Stimulated activated memory B cell treated with anti-CD40 and anti-IgM and Interleukin-4, amounts not matched to agents 10 μg/mL and 1 μg/mL and 100 μg/mL, for 72 hours (primary cell): ENCODE results near the gene MYO16.

ENCODE experiments used
- ATAC-seq: fragments of 150-1000 bp; cut with Tn5 transposase; 2 replicates; pipeline ENCODE4 v1.10.0; 2021
- H3K27ac Mint-ChIP-seq: one replicate; pipeline ENCODE4 v1.8.0; 2022; ENCODE audit warnings: mild to moderate bottlenecking, mixed read lengths
- H3K27me3 Mint-ChIP-seq: one replicate; pipeline ENCODE4 v1.8.0; 2022; ENCODE audit warnings: mixed read lengths
- H3K36me3 Mint-ChIP-seq: one replicate; pipeline ENCODE4 v1.8.0; 2022; ENCODE audit warnings: mixed read lengths
- H3K4me1 Mint-ChIP-seq: one replicate; pipeline ENCODE4 v1.8.0; 2022; ENCODE audit warnings: mixed read lengths
- H3K4me3 Mint-ChIP-seq: one replicate; pipeline ENCODE4 v1.8.0; 2022; ENCODE audit warnings: mild to moderate bottlenecking, moderate library complexity, mixed read lengths
- H3K9me3 Mint-ChIP-seq: one replicate; pipeline ENCODE4 v1.8.0; 2022; ENCODE audit warnings: mixed read lengths

MYO16 gene

DNA sequence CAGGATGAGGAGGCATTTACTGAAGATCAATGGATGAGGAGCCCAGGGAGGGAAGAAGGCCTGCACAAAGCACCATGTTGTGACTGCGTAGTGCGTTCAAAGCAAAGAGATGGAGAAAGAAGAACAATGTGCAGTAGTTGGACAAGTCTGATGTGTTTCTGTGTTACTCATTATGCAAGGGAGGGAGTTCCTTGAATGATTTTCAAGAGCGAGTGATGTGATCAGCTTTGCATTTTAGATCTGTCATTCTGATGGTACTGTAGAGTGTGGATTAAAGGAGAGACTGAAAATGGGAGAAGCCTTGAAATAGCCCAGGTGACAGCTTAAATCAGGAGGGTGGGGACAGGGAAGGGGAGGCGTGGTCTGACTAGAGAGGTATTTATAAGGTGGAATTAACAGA, 9.5 kb downstream of the MYO16 start:
- no peak overlapping the region for H3K27ac Mint-ChIP-seq
- H3K27me3 Mint-ChIP-seq = no peaks in the 10 kb centered on the region
- no peaks in the 10 kb centered on the region for H3K4me1 Mint-ChIP-seq
- no peaks in the 10 kb centered on the region for H3K36me3 Mint-ChIP-seq
- peaks cover 4% of the 10 kb centered on the region for H3K9me3 Mint-ChIP-seq
- no peak overlapping the region for H3K4me3 Mint-ChIP-seq
- ATAC-seq = no peak

DNA sequence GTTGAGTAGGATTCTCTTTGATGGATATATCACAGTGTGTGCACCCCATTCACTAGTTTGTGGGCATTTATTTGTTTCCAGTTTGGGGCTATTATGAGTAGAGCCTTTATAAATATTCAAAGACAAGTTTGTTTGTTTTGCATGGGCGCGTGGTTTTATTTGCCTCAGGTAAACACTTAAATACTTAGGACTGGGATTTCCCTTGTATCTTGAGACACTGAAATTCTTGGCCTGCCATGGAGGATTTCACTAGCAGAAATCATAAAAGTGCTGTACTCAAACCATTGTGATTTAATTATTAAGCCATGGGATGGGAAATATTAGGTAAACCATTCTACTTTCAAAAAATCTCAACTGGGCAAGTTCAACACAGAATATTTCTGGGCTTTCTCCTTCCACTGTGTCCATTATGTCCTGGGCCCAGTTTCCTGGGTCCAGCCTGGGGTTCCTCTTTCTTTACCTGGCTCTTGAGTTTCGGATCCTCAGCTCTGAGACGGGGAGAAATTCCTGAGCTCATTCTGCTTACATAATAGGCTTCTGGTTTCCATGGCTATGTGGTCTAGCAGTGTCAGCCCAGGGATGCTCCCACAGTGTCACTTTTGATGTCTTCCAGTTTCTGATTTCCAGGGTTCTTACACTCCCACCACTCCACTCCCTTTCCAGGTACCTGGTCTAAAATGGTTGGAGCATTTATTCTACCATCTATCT, 14.4 kb downstream of the MYO16 start:
- Mint-ChIP-seq H3K27ac (no peak overlapping the region), H3K27me3 (no peaks in the 10 kb centered on the region), H3K4me1 (no peaks in the 10 kb centered on the region), H3K4me3 (no peak overlapping the region), H3K36me3 (no peaks in the 10 kb centered on the region), H3K9me3 (peaks cover 2% of the 10 kb centered on the region)
- ATAC-seq = no peak

DNA sequence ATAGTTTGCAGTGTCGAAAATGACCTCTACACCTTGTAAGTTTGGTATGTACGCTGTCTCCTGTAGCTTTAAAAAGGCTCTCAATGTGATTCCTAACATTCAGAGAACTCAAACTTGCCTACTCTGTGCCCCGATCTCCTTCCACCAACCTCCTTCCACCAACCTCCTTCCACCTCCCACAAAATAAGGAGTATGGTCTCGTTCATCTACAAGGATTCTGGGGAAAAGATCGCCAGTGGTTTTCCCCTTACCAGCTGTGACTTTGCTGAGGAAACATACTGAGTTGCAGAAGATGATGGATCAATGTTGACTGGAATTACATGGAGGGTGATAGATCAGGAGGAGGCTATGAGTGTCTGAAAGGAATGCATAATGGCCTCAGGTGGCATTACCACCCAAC, 16.0 kb downstream of the MYO16 start:
- Mint-ChIP-seq H3K4me1 (no peaks in the 10 kb centered on the region), H3K27me3 (no peaks in the 10 kb centered on the region), H3K4me3 (no peak overlapping the region), H3K9me3 (peaks cover 2% of the 10 kb centered on the region), H3K27ac (no peak overlapping the region), H3K36me3 (no peaks in the 10 kb centered on the region)
- no peak for ATAC-seq

DNA sequence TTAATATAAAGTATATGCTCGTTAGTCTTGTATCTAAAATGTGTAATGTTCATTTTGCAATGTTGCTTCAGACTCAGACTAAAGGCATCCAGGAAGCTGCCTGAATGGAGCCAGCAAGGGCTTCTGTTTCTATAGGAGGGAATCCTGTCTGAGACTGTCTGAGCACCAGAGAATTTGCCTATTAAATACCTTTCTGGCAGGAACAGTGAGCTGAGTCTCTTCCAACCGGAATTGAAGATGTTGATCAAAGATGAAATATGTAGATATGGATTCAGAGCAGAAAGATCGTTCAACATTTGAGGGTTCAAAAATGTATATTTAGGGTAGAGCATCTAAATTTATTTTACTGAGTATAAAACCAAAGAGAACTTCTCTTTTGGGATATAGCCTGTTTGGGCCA, 20.9 kb downstream of the MYO16 start:
- Mint-ChIP-seq H3K4me1 (no peaks in the 10 kb centered on the region), H3K27ac (no peak overlapping the region), H3K9me3 (peaks cover 2% of the 10 kb centered on the region), H3K27me3 (no peaks in the 10 kb centered on the region), H3K4me3 (no peak overlapping the region), H3K36me3 (no peaks in the 10 kb centered on the region)
- no peak for ATAC-seq

DNA sequence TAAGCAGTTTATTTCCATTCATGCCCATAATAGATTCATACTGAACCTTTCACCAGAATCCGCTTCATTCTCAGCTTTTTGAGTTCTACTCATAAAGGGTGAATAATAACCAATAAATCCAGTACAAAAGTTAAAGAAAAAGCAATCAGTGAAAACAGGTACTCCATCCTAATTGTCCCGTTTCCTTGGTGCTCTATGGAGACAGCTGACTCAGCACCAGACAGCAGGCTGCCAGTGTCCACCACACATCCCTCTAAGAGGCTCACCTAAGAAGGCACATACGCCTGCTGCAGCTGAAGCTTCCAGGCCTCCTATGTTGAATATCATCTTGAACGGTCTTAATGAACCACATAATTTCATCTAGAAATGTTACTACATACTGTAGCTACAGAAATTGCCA, 27.3 kb downstream of the MYO16 start:
- Mint-ChIP-seq H3K27me3 (no peaks in the 10 kb centered on the region), H3K36me3 (no peaks in the 10 kb centered on the region), H3K4me1 (no peaks in the 10 kb centered on the region), H3K4me3 (no peak overlapping the region), H3K9me3 (peaks cover 6% of the 10 kb centered on the region), H3K27ac (no peak overlapping the region)
- ATAC-seq = no peak

DNA sequence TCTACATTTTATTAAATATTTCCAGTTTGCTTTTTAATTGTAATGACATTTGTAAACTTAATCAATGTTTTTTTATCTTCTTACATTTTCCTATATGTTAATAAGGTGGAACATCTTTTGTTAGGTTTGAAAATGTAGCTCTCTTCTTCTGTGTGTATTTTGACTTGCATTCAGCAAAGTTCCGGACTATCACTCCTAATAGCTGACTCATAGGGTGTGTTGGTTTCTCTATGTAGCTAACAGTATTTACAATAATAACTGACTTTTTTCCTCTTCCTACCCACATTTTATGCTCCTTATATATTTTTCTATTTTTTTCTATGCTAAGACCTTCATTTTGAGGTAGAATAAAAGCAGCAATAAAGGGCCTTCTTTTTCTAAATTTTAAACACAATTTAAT, 28.1 kb downstream of the MYO16 start:
- Mint-ChIP-seq H3K4me3 (no peak overlapping the region), H3K27me3 (no peaks in the 10 kb centered on the region), H3K27ac (no peak overlapping the region), H3K9me3 (peaks cover 6% of the 10 kb centered on the region), H3K36me3 (no peaks in the 10 kb centered on the region), H3K4me1 (no peaks in the 10 kb centered on the region)
- no peak for ATAC-seq

DNA sequence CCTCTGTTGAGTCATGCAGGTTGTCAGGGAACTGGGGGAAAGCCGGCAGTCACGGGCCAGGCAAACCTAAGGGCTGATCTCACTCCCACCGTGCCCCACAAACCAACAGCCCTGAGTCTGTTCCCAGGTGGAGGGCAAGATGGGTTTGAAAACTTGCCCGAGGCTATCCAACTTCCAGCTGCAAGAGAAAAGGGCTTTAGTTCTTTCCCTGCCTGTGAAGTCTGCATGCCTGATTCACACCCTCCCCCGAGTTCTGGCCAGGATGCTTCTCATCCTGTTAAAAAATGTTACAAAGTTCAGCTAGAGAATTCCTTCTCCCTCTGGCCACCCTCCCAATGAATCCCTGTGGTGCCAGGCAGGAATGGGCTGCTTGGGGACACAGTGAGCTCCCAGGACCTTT, 33.1 kb downstream of the MYO16 start:
- Mint-ChIP-seq H3K4me3 (no peak overlapping the region), H3K9me3 (peaks cover 6% of the 10 kb centered on the region), H3K4me1 (no peaks in the 10 kb centered on the region), H3K27ac (no peak overlapping the region), H3K27me3 (no peaks in the 10 kb centered on the region), H3K36me3 (no peaks in the 10 kb centered on the region)
- no peak for ATAC-seq

DNA sequence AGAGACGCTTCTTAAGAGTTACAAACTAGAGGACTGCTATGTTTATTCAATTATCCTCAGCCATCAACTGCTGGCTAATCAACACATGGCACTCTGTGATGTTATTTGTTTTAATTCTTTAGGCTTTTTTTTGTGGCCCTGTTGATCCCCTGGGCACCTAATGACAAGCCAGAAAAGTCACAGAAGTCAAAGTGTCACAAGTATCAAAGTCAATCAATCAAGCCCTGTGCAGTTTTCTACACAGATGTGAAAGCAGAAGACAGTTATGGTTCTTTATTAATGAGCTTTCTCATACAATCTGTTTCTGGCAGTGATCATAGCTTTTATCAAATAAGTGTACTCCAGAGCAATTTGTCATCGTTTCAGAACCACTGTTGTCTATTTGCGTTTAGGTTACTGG, 34.3 kb downstream of the MYO16 start:
- no peaks in the 10 kb centered on the region for H3K27me3 Mint-ChIP-seq
- H3K4me3 Mint-ChIP-seq = no peak overlapping the region
- ATAC-seq = no peak
- H3K4me1 Mint-ChIP-seq = no peaks in the 10 kb centered on the region
- no peaks in the 10 kb centered on the region for H3K36me3 Mint-ChIP-seq
- no peak overlapping the region for H3K27ac Mint-ChIP-seq
- H3K9me3 Mint-ChIP-seq = peaks cover 6% of the 10 kb centered on the region

DNA sequence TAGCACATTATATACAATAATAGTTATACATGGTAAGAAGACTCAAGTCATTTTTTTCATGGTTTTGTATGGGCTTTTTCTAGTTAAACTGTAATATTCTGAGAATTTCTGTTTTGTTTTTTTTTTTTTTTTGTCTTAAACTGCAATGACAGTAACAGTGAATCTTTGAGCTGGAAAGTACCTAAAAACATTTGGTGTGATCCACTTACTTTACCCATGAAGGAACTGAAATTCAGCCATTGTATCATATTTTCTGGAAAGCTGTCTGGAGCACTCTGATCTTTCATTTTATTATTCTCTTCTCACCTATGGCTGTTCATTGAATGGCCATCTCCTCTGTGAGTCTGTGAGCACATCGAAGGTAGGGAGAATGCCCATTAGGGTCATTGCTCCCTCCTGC, 37.8 kb downstream of the MYO16 start:
- peaks cover 8% of the 10 kb centered on the region for H3K9me3 Mint-ChIP-seq
- H3K27ac Mint-ChIP-seq = no peak overlapping the region
- no peaks in the 10 kb centered on the region for H3K4me1 Mint-ChIP-seq
- H3K27me3 Mint-ChIP-seq = no peaks in the 10 kb centered on the region
- no peak overlapping the region for H3K4me3 Mint-ChIP-seq
- no peaks in the 10 kb centered on the region for H3K36me3 Mint-ChIP-seq
- ATAC-seq = no peak

DNA sequence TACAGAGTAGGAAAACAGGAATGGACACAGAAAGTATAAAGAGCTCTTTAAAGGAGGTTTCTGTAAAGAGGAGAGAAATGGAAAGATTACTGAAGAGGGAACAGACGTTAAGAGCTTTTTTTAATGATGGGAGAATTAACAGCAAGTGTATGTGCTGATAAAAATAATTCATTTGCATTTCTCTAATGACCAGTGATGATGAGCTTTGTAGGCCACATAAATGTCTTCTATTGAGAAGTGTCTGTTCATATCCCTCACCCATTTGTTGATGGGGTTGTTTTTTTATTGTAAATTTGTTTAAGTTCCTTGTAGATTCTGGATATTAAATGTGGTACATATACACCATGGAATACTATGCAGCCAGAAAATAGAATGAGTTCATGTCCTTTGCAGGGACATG, 40.0 kb downstream of the MYO16 start:
- H3K4me3 Mint-ChIP-seq = no peak overlapping the region
- no peak overlapping the region for H3K27ac Mint-ChIP-seq
- no peaks in the 10 kb centered on the region for H3K27me3 Mint-ChIP-seq
- no peak for ATAC-seq
- no peaks in the 10 kb centered on the region for H3K4me1 Mint-ChIP-seq
- no peaks in the 10 kb centered on the region for H3K36me3 Mint-ChIP-seq
- peaks cover 8% of the 10 kb centered on the region for H3K9me3 Mint-ChIP-seq

DNA sequence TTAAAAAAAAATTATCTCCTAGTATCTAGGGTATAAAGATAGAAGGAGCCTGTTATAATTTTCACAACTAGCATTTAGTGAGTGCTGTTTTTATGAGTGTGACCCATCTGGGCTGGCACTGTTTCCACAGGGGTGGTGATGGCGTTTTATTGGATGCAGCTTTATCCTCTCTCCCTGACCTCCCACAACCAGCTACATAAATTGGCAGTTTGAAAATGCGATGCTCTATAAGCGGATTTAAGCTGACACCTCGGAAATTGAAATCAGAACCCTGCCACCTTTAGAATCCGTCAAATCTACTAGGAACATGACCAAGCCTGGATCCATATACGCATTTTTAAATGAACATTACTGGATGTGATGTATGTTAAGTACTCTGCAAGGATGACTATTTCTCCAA, 44.9 kb downstream of the MYO16 start:
- Mint-ChIP-seq H3K9me3 (peaks cover 3% of the 10 kb centered on the region), H3K4me3 (no peak overlapping the region), H3K27ac (no peak overlapping the region), H3K27me3 (no peaks in the 10 kb centered on the region), H3K4me1 (no peaks in the 10 kb centered on the region), H3K36me3 (no peaks in the 10 kb centered on the region)
- no peak for ATAC-seq

DNA sequence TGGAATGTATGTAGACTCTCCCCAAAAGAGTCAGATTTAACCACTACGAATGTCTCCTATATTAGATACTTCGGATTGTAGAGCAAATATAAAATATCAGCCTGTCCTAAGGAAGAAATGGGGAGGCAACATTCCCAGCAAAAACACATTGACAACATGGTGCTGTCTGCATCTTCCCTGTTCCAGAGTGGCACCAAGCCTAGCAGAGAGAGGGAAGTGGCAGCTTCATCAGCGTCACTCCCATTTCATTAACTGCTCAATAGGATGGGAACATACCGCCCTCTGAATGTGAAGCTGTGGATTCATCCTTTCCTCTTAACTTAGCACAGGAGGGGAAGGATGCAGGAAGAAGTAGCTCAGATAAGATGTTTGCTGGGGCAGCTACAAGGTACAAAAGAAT, 45.4 kb downstream of the MYO16 start:
- no peak overlapping the region for H3K27ac Mint-ChIP-seq
- H3K9me3 Mint-ChIP-seq = peaks cover 3% of the 10 kb centered on the region
- H3K27me3 Mint-ChIP-seq = no peaks in the 10 kb centered on the region
- no peaks in the 10 kb centered on the region for H3K36me3 Mint-ChIP-seq
- no peak overlapping the region for H3K4me3 Mint-ChIP-seq
- no peak for ATAC-seq
- H3K4me1 Mint-ChIP-seq = no peaks in the 10 kb centered on the region

DNA sequence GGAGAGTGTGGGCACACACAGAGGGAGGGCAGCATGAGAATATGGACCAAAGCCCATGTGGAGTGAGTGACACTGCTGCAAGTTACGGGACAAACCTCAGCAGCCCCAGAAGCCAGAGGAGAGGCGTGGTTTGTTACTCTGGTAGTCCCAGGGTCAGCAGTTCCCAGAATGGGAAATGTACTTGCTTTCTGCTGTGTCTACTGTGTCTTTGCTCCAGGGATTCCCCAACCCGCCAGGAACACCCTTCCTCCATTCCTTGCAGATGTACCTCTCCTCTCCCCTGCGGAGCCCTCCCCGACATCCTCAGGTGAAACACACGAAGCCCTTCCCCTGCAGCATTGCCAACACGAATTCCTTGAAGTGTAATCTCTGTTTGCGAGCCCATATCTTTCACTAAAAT, 47.2 kb downstream of the MYO16 start:
- no peak for ATAC-seq
- Mint-ChIP-seq H3K27me3 (no peaks in the 10 kb centered on the region), H3K27ac (no peak overlapping the region)

DNA sequence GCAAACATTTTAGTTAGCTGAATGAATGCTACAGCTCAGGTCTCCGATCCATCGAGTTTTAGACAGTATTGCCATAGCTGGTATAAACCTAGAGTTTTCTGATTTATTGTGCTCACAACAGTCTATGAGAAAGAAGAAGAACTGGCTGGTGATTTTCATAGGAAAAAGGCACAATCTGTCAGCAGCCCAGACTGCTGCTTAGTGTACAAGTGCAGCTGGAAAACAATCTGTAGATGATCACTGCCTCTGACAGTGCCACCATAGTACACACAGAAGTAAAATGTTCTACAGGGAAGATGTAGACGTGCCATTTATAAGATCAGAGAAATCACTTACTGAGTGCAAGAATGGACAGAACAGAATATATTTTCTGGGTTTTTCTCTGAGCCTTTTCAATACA, 48.4 kb downstream of the MYO16 start:
- Mint-ChIP-seq H3K9me3 (no peaks in the 10 kb centered on the region), H3K27ac (no peak overlapping the region), H3K27me3 (no peaks in the 10 kb centered on the region), H3K4me1 (no peaks in the 10 kb centered on the region), H3K4me3 (no peak overlapping the region), H3K36me3 (no peaks in the 10 kb centered on the region)
- ATAC-seq = no peak

More for the DNA sequence above, 47.2 kb downstream of the MYO16 start:
- Mint-ChIP-seq H3K9me3 (no peaks in the 10 kb centered on the region), H3K36me3 (no peaks in the 10 kb centered on the region), H3K4me3 (no peak overlapping the region), H3K4me1 (no peaks in the 10 kb centered on the region)

DNA sequence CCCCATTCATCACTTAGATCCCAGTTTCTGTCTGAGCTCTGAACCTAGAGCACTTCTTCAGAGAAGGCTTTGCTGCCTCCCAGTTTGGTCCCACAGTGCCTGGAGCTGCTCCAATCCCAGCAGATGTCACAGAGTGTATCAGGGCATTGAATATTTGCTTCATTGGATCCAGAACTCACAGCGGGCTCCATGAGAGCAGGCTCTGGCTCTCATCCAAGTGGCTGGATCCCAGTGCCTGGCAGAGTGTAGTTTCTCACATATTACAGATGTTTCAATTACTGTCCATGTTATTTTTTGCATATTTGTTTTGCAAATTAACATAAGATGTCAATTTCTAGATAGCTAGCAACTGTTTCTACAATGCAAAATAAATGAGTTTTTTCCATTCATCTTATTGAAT, 50.6 kb downstream of the MYO16 start:
- no peaks in the 10 kb centered on the region for H3K36me3 Mint-ChIP-seq
- no peak overlapping the region for H3K27ac Mint-ChIP-seq
- no peaks in the 10 kb centered on the region for H3K9me3 Mint-ChIP-seq
- ATAC-seq = no peak
- no peaks in the 10 kb centered on the region for H3K4me1 Mint-ChIP-seq
- no peak overlapping the region for H3K4me3 Mint-ChIP-seq
- no peaks in the 10 kb centered on the region for H3K27me3 Mint-ChIP-seq

DNA sequence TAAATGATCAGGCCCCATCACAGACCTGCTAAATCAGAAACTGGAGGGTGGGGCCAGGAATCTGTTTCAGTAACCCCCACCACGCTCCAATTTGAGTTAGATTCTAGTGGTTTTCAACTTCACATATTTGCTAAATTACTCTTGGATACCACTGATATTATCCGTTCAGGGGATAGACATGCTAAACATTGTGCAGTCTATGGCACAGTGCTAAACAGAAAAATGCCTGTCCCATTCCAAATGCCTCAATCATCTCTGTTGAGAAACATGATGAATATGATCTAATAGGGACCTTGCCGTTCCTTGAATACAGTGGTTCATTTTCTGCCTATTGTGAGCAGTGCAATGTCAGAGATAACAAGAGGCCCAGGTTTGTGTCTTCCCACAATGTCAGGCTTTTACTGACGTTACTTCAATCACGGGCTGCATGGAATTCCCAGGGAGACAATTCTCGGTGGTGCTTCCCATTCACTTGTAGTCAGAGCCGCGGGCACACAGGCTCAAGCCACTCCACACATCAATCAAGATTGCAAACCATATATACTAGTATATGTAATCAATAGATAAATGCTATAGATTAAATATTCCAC, 52.7 kb downstream of the MYO16 start:
- Mint-ChIP-seq H3K4me3 (no peak overlapping the region), H3K9me3 (no peaks in the 10 kb centered on the region), H3K27me3 (no peaks in the 10 kb centered on the region), H3K36me3 (no peaks in the 10 kb centered on the region), H3K27ac (no peak overlapping the region), H3K4me1 (no peaks in the 10 kb centered on the region)
- ATAC-seq = no peak
